ENCODE data around the gene HEMGN.

Gene HEMGN

GRCh38 chr9:97924386-97924785, 13.6 kb downstream of the HEMGN start:
- Histone ChIP-seq H3K4me1 (peaks cover 34 to 49% (median 38%) of the 10 kb centered on the region in 10 experiments), H4K20me1 (no peaks in the 10 kb centered on the region), H3K9me3 (replicated peaks in 1 of 11) (no peaks in the 10 kb centered on the region), H3K4me2 (peak overlapping the region; percentile 30 to 94 (median 85); a peak in 20 of 22 replicates), H3K9ac (peak overlapping the region in 10 of 11 experiments; percentile 6 to 95 (median 40); a peak in 12 of 22 replicates), H3K36me3 (no peaks in the 10 kb centered on the region), H3K27ac (peak overlapping the region in 8 of 11 experiments; percentile 4 to 99 (median 45); a peak in 11 of 22 replicates), H3K27me3 (no peaks in the 10 kb centered on the region), H3K4me3 (peak overlapping the region in 2 of 10 experiments; percentile 58 to 59; a peak in 2 of 20 replicates)
- TF ChIP-seq Cebpa-rat (IDR thresholded peaks at IDR 0.05), result no peak

- no peak for TF ChIP-seq Cebpa-rat (IDR thresholded peaks at IDR 0.05)
- Histone ChIP-seq H3K4me3 (peak overlapping the region; percentile 38 to 76 (median 58); a peak in 17 of 20 replicates), H3K4me2 (peak overlapping the region; percentile 69 to 95 (median 88); a peak in 21 of 22 replicates), H3K9ac (peak overlapping the region in 10 of 11 experiments; percentile 26 to 95 (median 70); a peak in 11 of 22 replicates), H3K4me1 (peaks cover 34 to 53% (median 38%) of the 10 kb centered on the region in 10 experiments), H3K27ac (peak overlapping the region in 7 of 11 experiments; percentile 60 to 99 (median 91); a peak in 10 of 22 replicates), H3K27me3 (no peaks in the 10 kb centered on the region), H3K36me3 (no peaks in the 10 kb centered on the region), H4K20me1 (no peaks in the 10 kb centered on the region), H3K9me3 (replicated peaks in 1 of 11) (no peaks in the 10 kb centered on the region)
Measured at GRCh38 chr9:97923529-97924108, 14.4 kb downstream of the HEMGN start.

GRCh38 chr9:97921959-97922724, 15.8 kb downstream of the HEMGN start, which contains the start of gene TRMO:
Gene TRMO, minus strand, starts transcription at chr9:97922500. Its CDS starts 7 bp downstream, at chr9:97922493.
- Histone ChIP-seq H3K36me3 (no peaks in the 10 kb centered on the region; a peak in 1 of 22 replicates), H3K4me2 (peak within 1 kb of the TSS; percentile 82 to 95 (median 88)), H3K27me3 (no peaks in the 10 kb centered on the region), H3K9me3 (replicated peaks in 1 of 11) (no peaks in the 10 kb centered on the region), H3K4me3 (peak within 1 kb of the TSS; percentile 58 to 76 (median 66)), H3K4me1 (peaks cover 34 to 53% (median 38%) of the 10 kb centered on the region in 10 experiments), H3K27ac (peak within 1 kb of the TSS; percentile 89 to 99 (median 95)), H3K9ac (peak within 1 kb of the TSS; percentile 82 to 95 (median 90)), H4K20me1 (no peaks in the 10 kb centered on the region)
- no peak for TF ChIP-seq Cebpa-rat (IDR thresholded peaks at IDR 0.05)

- TF ChIP-seq Cebpa-rat (IDR thresholded peaks at IDR 0.05), result no peak
- no peak overlapping the region for H3K9ac ChIP-seq
- H3K4me1 ChIP-seq, result peaks cover 25 to 41% (median 32%) of the 10 kb centered on the region in 10 experiments
- H3K27me3 ChIP-seq, result no peaks in the 10 kb centered on the region
- H3K9me3 ChIP-seq (replicated peaks in 1 of 11), result no peaks in the 10 kb centered on the region
- peak overlapping the region in 2 of 11 experiments; percentile 84 to 87; a peak in 3 of 22 replicates for H3K4me2 ChIP-seq
- no peaks in the 10 kb centered on the region for H4K20me1 ChIP-seq
- no peak overlapping the region for H3K4me3 ChIP-seq
- H3K36me3 ChIP-seq, result peaks cover 11 to 24% (median 17%) of the 10 kb centered on the region in 11 experiments; a peak in 21 of 22 replicates
- no peak overlapping the region for H3K27ac ChIP-seq
Measured at GRCh38 chr9:97919217-97919813, 18.7 kb downstream of the HEMGN start.

GRCh38 chr9:97918611-97919010, 19.4 kb downstream of the HEMGN start:
- H3K4me2 ChIP-seq, result no peak overlapping the region
- no peak for TF ChIP-seq Cebpa-rat (IDR thresholded peaks at IDR 0.05)
- no peak overlapping the region for H3K4me3 ChIP-seq
- H4K20me1 ChIP-seq, result no peaks in the 10 kb centered on the region
- no peaks in the 10 kb centered on the region for H3K27me3 ChIP-seq
- peaks cover 20 to 36% (median 28%) of the 10 kb centered on the region in 10 experiments for H3K4me1 ChIP-seq
- H3K9me3 ChIP-seq (replicated peaks in 1 of 11), result no peaks in the 10 kb centered on the region
- no peak overlapping the region for H3K9ac ChIP-seq
- H3K27ac ChIP-seq, result no peak overlapping the region
- peaks cover 15 to 31% (median 24%) of the 10 kb centered on the region in 11 experiments; a peak in 21 of 22 replicates for H3K36me3 ChIP-seq

- no peak overlapping the region for H3K9ac ChIP-seq
- peaks cover 63 to 91% (median 78%) of the 10 kb centered on the region in 11 experiments for H3K36me3 ChIP-seq
- no peaks in the 10 kb centered on the region for H3K27me3 ChIP-seq
- no peak overlapping the region for H3K4me3 ChIP-seq
- no peak overlapping the region for H3K27ac ChIP-seq
- peaks cover 9 to 27% (median 22%) of the 10 kb centered on the region in 10 experiments for H3K4me1 ChIP-seq
- no peak overlapping the region for H3K4me2 ChIP-seq
- H3K9me3 ChIP-seq (replicated peaks in 1 of 11), result no peaks in the 10 kb centered on the region
- H4K20me1 ChIP-seq, result peaks cover 0 to 19% (median 6%) of the 10 kb centered on the region in 11 experiments; a peak in 6 of 22 replicates
- TF ChIP-seq Cebpa-rat (IDR thresholded peaks at IDR 0.05), result no peak
Measured at GRCh38 chr9:97911970-97912369, 26.0 kb downstream of the HEMGN start.

- Histone ChIP-seq H3K27ac (no peak overlapping the region), H3K4me2 (no peak overlapping the region), H3K9ac (no peak overlapping the region), H3K4me3 (no peak overlapping the region), H3K27me3 (no peaks in the 10 kb centered on the region), H4K20me1 (peaks cover 0 to 24% (median 7%) of the 10 kb centered on the region in 11 experiments; a peak in 6 of 22 replicates), H3K36me3 (peaks cover 63 to 89% (median 78%) of the 10 kb centered on the region in 11 experiments), H3K9me3 (replicated peaks in 1 of 11) (no peaks in the 10 kb centered on the region), H3K4me1 (peaks cover 13 to 31% (median 27%) of the 10 kb centered on the region in 10 experiments)
- no peak for TF ChIP-seq Cebpa-rat (IDR thresholded peaks at IDR 0.05)
Measured at GRCh38 chr9:97911528-97911927, 26.4 kb downstream of the HEMGN start.

- H3K27me3 ChIP-seq, result no peaks in the 10 kb centered on the region
- TF ChIP-seq Cebpa-rat (IDR thresholded peaks at IDR 0.05), result no peak
- no peak overlapping the region for H3K4me3 ChIP-seq
- H3K9ac ChIP-seq, result no peak overlapping the region
- H3K9me3 ChIP-seq (replicated peaks in 1 of 11), result no peaks in the 10 kb centered on the region
- H3K36me3 ChIP-seq, result peaks cover 54 to 77% (median 70%) of the 10 kb centered on the region in 11 experiments
- peak overlapping the region in 1 of 11 experiments; percentile 37; a peak in 1 of 22 replicates for H3K27ac ChIP-seq
- peaks cover 25 to 43% (median 38%) of the 10 kb centered on the region in 10 experiments for H3K4me1 ChIP-seq
- H4K20me1 ChIP-seq, result peaks cover 0 to 35% (median 16%) of the 10 kb centered on the region in 11 experiments; a peak in 11 of 22 replicates
- H3K4me2 ChIP-seq, result no peak overlapping the region
Measured at GRCh38 chr9:97910357-97910756, 27.6 kb downstream of the HEMGN start.
